Thoracic aorta (tissue), 2 donors: ENCODE results near the gene HGD. TPM values are rescaled to one million over a fixed set of nuclear protein-coding genes. Genes with fewer than 3 reads are reported as not detected.

Experiments
- ATAC-seq: fragments of 150-250 bp; one replicate; pipeline ENCODE4 v1.8.0; 2017; ENCODE audit warnings: low read depth; ENCODE audit not compliant: insufficient number of reproducible peaks, low FRiP score
- DNase-seq: peaks from one replicate; pipeline ENCODE4 v3.0.0-alpha.2; 2020; ENCODE audit warnings: low spot score
- H3K27ac ChIP-seq, 2 donors: fragments of 200-600 bp; sonication (generic); 1 replicate in 1 of 2; 2 replicates in 1 of 2; pipeline ENCODE4 v1.5.1; 2016; ENCODE audit warnings: mild to moderate bottlenecking in 2 of 2, moderate library complexity in 2 of 2
- H3K27me3 ChIP-seq: fragments of 200-600 bp; sonication (generic); replicated peaks from 2 replicates; pipeline ENCODE4 v1.6.0; 2016; ENCODE audit warnings: mild to moderate bottlenecking; ENCODE audit not compliant: insufficient read depth
- H3K36me3 ChIP-seq: fragments of 200-600 bp; sonication (generic); one replicate; pipeline ENCODE4 v1.5.1; 2016
- H3K4me1 ChIP-seq, 2 donors: fragments of 200-600 bp; sonication (generic); 1 replicate in 1 of 2; 2 replicates in 1 of 2; pipeline versions ENCODE4 v1.5.1 to v1.6.0; 2016; ENCODE audit warnings: low read depth in 2 of 2, mild to moderate bottlenecking in 1 of 2; ENCODE audit not compliant: control insufficient read depth in 1 of 2
- H3K4me3 ChIP-seq: fragments of 200-600 bp; sonication (generic); 2 replicates; pipeline ENCODE4 v1.5.1; 2016; ENCODE audit warnings: mild to moderate bottlenecking
- H3K9me3 ChIP-seq: fragments of 200-600 bp; sonication (generic); 2 replicates; pipeline ENCODE4 v1.5.1; 2016
- total RNA-seq, 2 donors: library from RNA; depleted of rRNA; stranded (reverse); fragments of >200 nt; gene quantifications; one replicate each; pipeline versions ENCODE4 v1.1.0 to v1.2.3, GENCODE V29; 2016
- TF ChIP-seq, protein P1 (sequence below): fragments of 200-600 bp; sonication (generic); IDR thresholded peaks from one replicate; pipeline ENCODE4 v1.5.1; 2019; ENCODE audit warnings: antibody characterized with exemption

Gene HGD
- total RNA-seq, 2 donors from 2014 or later, result 0.14 TPM; not detected in 1

GRCh38 chr3:120587332-120587975, 94.6 kb downstream of the HGD start:
- no peaks in the 10 kb centered on the region for H3K4me1 ChIP-seq
- no peaks in the 10 kb centered on the region for H3K36me3 ChIP-seq
- no peak for DNase-seq
- H3K27me3 ChIP-seq, result no peaks in the 10 kb centered on the region
- H3K9me3 ChIP-seq, result no peaks in the 10 kb centered on the region
- H3K4me3 ChIP-seq, result no peak overlapping the region
- H3K27ac ChIP-seq, result no peak overlapping the region
- TF ChIP-seq, protein P1, sequence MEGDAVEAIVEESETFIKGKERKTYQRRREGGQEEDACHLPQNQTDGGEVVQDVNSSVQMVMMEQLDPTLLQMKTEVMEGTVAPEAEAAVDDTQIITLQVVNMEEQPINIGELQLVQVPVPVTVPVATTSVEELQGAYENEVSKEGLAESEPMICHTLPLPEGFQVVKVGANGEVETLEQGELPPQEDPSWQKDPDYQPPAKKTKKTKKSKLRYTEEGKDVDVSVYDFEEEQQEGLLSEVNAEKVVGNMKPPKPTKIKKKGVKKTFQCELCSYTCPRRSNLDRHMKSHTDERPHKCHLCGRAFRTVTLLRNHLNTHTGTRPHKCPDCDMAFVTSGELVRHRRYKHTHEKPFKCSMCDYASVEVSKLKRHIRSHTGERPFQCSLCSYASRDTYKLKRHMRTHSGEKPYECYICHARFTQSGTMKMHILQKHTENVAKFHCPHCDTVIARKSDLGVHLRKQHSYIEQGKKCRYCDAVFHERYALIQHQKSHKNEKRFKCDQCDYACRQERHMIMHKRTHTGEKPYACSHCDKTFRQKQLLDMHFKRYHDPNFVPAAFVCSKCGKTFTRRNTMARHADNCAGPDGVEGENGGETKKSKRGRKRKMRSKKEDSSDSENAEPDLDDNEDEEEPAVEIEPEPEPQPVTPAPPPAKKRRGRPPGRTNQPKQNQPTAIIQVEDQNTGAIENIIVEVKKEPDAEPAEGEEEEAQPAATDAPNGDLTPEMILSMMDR, result no peak
- no peak for ATAC-seq

Other genes with a start within 250 kb of the HGD start
- 100 to 1,000 TPM; 601 to 687 TPM for gene FSTL1, start 231.2 kb downstream of the HGD start, total RNA-seq
- 10 to 100 TPM; 23.5 to 62.3 TPM for gene NDUFB4, start 85.9 kb downstream of the HGD start, total RNA-seq
- 10 to 100 TPM; 29.7 to 32.0 TPM for gene RABL3, start 60.3 kb upstream of the HGD start, total RNA-seq
- 1 to 10 TPM; 6.6 to 6.8 TPM for gene GTF2E1, start 60.5 kb upstream of the HGD start, total RNA-seq
- under 1 TPM in 1 of 2 donors, not detected in 1; 0.07 TPM for gene STXBP5L, start 226.0 kb upstream of the HGD start, total RNA-seq